ENCODE measurements around the gene HHATL.

HHATL gene

GRCh38 chr3:42685363-42685881 lies 17.2 kb downstream of the HHATL start, which contains the start of gene KLHL40:
TSS of gene KLHL40 (plus strand) at chr3:42685537. CDS start at chr3:42685619, 82 bp downstream.
- no peak within 1 kb of the TSS for H3K4me3 ChIP-seq (ENCODE audit: low read length)

GRCh38 chr3:42684632-42685362 lies 17.8 kb downstream of the HHATL start:
- no peak overlapping the region for H3K4me3 ChIP-seq (ENCODE audit: low read length)
- no peak for DNase-seq (ENCODE audit: low read depth)
- TF ChIP-seq, protein P1, sequence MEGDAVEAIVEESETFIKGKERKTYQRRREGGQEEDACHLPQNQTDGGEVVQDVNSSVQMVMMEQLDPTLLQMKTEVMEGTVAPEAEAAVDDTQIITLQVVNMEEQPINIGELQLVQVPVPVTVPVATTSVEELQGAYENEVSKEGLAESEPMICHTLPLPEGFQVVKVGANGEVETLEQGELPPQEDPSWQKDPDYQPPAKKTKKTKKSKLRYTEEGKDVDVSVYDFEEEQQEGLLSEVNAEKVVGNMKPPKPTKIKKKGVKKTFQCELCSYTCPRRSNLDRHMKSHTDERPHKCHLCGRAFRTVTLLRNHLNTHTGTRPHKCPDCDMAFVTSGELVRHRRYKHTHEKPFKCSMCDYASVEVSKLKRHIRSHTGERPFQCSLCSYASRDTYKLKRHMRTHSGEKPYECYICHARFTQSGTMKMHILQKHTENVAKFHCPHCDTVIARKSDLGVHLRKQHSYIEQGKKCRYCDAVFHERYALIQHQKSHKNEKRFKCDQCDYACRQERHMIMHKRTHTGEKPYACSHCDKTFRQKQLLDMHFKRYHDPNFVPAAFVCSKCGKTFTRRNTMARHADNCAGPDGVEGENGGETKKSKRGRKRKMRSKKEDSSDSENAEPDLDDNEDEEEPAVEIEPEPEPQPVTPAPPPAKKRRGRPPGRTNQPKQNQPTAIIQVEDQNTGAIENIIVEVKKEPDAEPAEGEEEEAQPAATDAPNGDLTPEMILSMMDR (conservative IDR thresholded peaks at IDR 0.05; ENCODE audit: low read depth, low read length): no peak

More at GRCh38 chr3:42685363-42685881, 17.2 kb downstream of the HHATL start, which contains the start of gene KLHL40:
- TF ChIP-seq, protein P1 (conservative IDR thresholded peaks at IDR 0.05; ENCODE audit: low read depth, low read length): no peak
- DNase-seq (ENCODE audit: low read depth): no peak

- DNase-seq (ENCODE audit: low read depth): peak; percentile 84
- TF ChIP-seq, protein P1 (conservative IDR thresholded peaks at IDR 0.05; ENCODE audit: low read depth, low read length): no peak
- H3K4me3 ChIP-seq (ENCODE audit: low read length): no peak overlapping the region
Measured at GRCh38 chr3:42683875-42684598, 18.6 kb downstream of the HHATL start.

- TF ChIP-seq, protein P1 (conservative IDR thresholded peaks at IDR 0.05; ENCODE audit: low read depth, low read length): no peak
- H3K4me3 ChIP-seq (ENCODE audit: low read length): no peak overlapping the region
- DNase-seq (ENCODE audit: low read depth): no peak
Measured at GRCh38 chr3:42682301-42683070, 20.1 kb downstream of the HHATL start.

DNA sequence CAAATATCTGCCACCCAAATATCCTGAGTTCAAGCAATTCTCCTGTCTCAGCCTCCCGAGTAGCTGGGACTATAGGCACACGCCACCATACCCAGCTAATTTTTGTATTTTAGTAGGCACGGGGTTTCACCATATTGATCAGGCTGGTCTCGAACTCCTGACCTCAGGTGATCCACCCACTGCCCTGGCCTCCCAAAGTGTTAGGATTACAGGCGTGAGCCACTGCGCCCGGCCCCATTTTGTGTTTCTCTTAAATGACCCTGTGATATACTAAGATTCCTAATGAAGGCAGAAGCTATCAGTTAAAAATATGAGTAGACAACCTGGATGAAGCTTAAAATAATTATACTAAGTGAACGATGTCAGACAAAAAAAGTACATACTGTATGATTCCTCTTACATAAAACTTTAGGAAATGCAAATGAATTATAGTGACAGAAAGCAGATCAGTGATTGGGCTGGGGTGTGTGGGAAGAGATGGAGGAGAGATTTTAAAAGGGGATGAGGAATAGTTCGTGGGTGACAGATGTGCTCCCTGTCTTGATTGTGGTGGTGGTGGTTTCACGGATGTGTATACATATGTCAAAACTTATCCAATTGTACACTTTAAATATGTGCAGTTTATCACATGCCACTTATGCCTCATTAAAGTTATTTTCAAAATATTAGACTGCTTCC lies 21.1 kb downstream of the HHATL start:
- no peak for DNase-seq (ENCODE audit: low read depth)
- no peak overlapping the region for H3K4me3 ChIP-seq (ENCODE audit: low read length)
- TF ChIP-seq, protein P1 (conservative IDR thresholded peaks at IDR 0.05; ENCODE audit: low read depth, low read length): no peak

DNA sequence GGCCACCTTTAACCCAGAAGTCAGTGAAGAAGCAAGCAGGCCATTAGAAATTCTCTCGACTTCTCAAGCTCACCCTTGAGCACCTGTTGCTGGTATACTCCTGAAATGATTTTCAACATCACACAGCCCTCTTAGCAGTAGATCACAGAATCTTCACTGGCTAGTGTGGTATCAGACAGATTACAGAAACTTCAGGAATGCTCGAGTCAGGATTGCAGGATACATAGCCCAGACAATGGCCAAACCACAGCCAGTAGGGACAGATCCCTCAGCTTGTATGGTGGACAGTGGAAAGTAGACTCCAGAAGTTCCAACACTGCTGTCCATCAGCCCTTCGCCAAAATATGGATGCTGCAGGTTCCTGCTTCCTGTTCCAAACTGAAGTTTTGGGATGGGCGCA lies 21.8 kb downstream of the HHATL start:
- DNase-seq (ENCODE audit: low read depth): no peak

More for the DNA sequence above, 21.8 kb downstream of the HHATL start:
- H3K4me3 ChIP-seq (ENCODE audit: low read length): no peak overlapping the region
- TF ChIP-seq, protein P1 (conservative IDR thresholded peaks at IDR 0.05; ENCODE audit: low read depth, low read length): no peak
